ENCODE data around the gene DDX39B. TPM values are rescaled to one million over a fixed set of nuclear protein-coding genes. Genes with fewer than 3 reads are reported as not detected.

The DDX39B gene
- total RNA-seq, 4 donors from 2014 or later, result 107 to 198 (median 144) TPM

GRCh38 chr6:31485055-31485454 lies 56.7 kb downstream of the DDX39B start:
- Histone ChIP-seq H3K9me3 (no peaks in the 10 kb centered on the region), H3K4me3 (no peak overlapping the region), H3K27me3 (no peaks in the 10 kb centered on the region), H3K27ac (no peak overlapping the region), H3K4me1 (no peaks in the 10 kb centered on the region), H3K36me3 (no peaks in the 10 kb centered on the region)
- DNase-seq, result no peak
- intact Hi-C loops (cut with DNase I; ENCODE audit: low total_unique reads) (loop anchor here (2.0 kb wide), 1 partner anchor 98 kb away; no protein-coding TSS in a partner anchor), in situ Hi-C loops (cut with MboI; ENCODE audit: low sequenced_read_pairs in 4 of 4) (no loop called here)
- no peak for ATAC-seq
- no peak for TF ChIP-seq POLR2A (IDR thresholded peaks at IDR 0.05)
- no peak for TF ChIP-seq CTCF (IDR thresholded peaks at IDR 0.05 in 4 of 5, conservative IDR thresholded peaks at IDR 0.05 in 1 of 5)

GRCh38 chr6:31483392-31483791 lies 58.4 kb downstream of the DDX39B start:
- in situ Hi-C loops (cut with MboI; ENCODE audit: low sequenced_read_pairs in 4 of 4) (no loop called here), intact Hi-C loops (cut with DNase I; ENCODE audit: low total_unique reads) (no loop called here)
- H3K4me3 ChIP-seq, result no peak overlapping the region
- no peaks in the 10 kb centered on the region for H3K4me1 ChIP-seq
- no peaks in the 10 kb centered on the region for H3K27me3 ChIP-seq
- TF ChIP-seq POLR2A (IDR thresholded peaks at IDR 0.05) (no peak), CTCF (IDR thresholded peaks at IDR 0.05 in 4 of 5, conservative IDR thresholded peaks at IDR 0.05 in 1 of 5) (no peak)
- no peak for DNase-seq
- H3K36me3 ChIP-seq, result no peaks in the 10 kb centered on the region
- no peak overlapping the region for H3K27ac ChIP-seq
- H3K9me3 ChIP-seq, result no peaks in the 10 kb centered on the region
- no peak for ATAC-seq

- ATAC-seq, result no peak
- no peaks in the 10 kb centered on the region for H3K4me1 ChIP-seq
These were observed 61.2 kb downstream of the DDX39B start for GRCh38 chr6:31480574-31480973.

More at GRCh38 chr6:31480574-31480973, 61.2 kb downstream of the DDX39B start:
- Histone ChIP-seq H3K27me3 (peaks cover 0 to 3% (median 0%) of the 10 kb centered on the region in 3 donors), H3K36me3 (no peaks in the 10 kb centered on the region), H3K4me3 (no peak overlapping the region), H3K27ac (no peak overlapping the region), H3K9me3 (no peaks in the 10 kb centered on the region)
- DNase-seq, result no peak
- TF ChIP-seq POLR2A (IDR thresholded peaks at IDR 0.05), result no peak
- TF ChIP-seq CTCF (IDR thresholded peaks at IDR 0.05 in 4 of 5, conservative IDR thresholded peaks at IDR 0.05 in 1 of 5), result no peak
- intact Hi-C loops (cut with DNase I; ENCODE audit: low total_unique reads), result no loop called here
- in situ Hi-C loops (cut with MboI; ENCODE audit: low sequenced_read_pairs in 4 of 4), result no loop called here

Other genes starting within 250 kb of the DDX39B start
- gene HLA-B, start 184.8 kb downstream of the DDX39B start, total RNA-seq, result 100 to 1,000 TPM; 182 to 300 (median 192) TPM
- gene MICA, start 138.4 kb downstream of the DDX39B start, total RNA-seq, result 1 to 10 TPM in 3 of 4 donors, under 1 TPM in 1; 0.17 to 7.8 (median 5.0) TPM
- 1 to 10 TPM in 1 of 4 donors, under 1 TPM in 3; 0.20 to 1.2 (median 0.50) TPM for gene MICB, start 43.9 kb downstream of the DDX39B start, total RNA-seq
- not detected for gene MCCD1, start 13.0 kb downstream of the DDX39B start, total RNA-seq
- 1 to 10 TPM in 2 of 4 donors, under 1 TPM in 2; 0.46 to 1.8 (median 1.1) TPM for gene ATP6V1G2, start 4.6 kb upstream of the DDX39B start, total RNA-seq
- gene NFKBIL1, start 5.6 kb upstream of the DDX39B start, total RNA-seq, result 10 to 100 TPM; 17.6 to 21.7 (median 20.3) TPM
- not detected for gene LTA, start 30.3 kb upstream of the DDX39B start, total RNA-seq
- under 1 TPM in 2 of 4 donors, not detected in 2; 0.23 to 0.87 TPM for gene TNF, start 33.6 kb upstream of the DDX39B start, total RNA-seq
- gene LTB, start 40.4 kb upstream of the DDX39B start, total RNA-seq, result not detected
- gene LST1, start 44.3 kb upstream of the DDX39B start, total RNA-seq, result 10 to 100 TPM in 1 of 4 donors, 1 to 10 TPM in 2, not detected in 1; 1.6 to 22.3 (median 4.1) TPM
- gene NCR3, start 51.0 kb upstream of the DDX39B start, total RNA-seq, result not detected
- 10 to 100 TPM in 1 of 4 donors, 1 to 10 TPM in 3; 4.3 to 11.0 (median 4.8) TPM for gene AIF1, start 73.2 kb upstream of the DDX39B start, total RNA-seq
- 10 to 100 TPM; 38.9 to 67.7 (median 52.0) TPM for gene PRRC2A, start 78.7 kb upstream of the DDX39B start, total RNA-seq
- 100 to 1,000 TPM; 305 to 509 (median 459) TPM for gene BAG6, start 110.7 kb upstream of the DDX39B start, total RNA-seq
- 1 to 10 TPM; 1.8 to 7.9 (median 2.4) TPM for gene APOM, start 113.9 kb upstream of the DDX39B start, total RNA-seq
- gene C6orf47, start 118.8 kb upstream of the DDX39B start, total RNA-seq, result 10 to 100 TPM; 22.2 to 34.9 (median 26.8) TPM
- 10 to 100 TPM; 17.3 to 29.8 (median 24.5) TPM for gene GPANK1, start 123.0 kb upstream of the DDX39B start, total RNA-seq
- 100 to 1,000 TPM; 185 to 251 (median 226) TPM for gene CSNK2B, start 124.1 kb upstream of the DDX39B start, total RNA-seq
- 1 to 10 TPM in 1 of 4 donors, under 1 TPM in 2, not detected in 1; 0.19 to 2.7 (median 0.60) TPM for gene LY6G5B, start 128.0 kb upstream of the DDX39B start, total RNA-seq
- gene LY6G5C, start 139.1 kb upstream of the DDX39B start, total RNA-seq, result 1 to 10 TPM in 2 of 4 donors, not detected in 2; 1.3 to 3.2 TPM
- gene ABHD16A, start 161.3 kb upstream of the DDX39B start, total RNA-seq, result 10 to 100 TPM; 39.2 to 82.9 (median 57.5) TPM
- gene LY6G6F, start 164.9 kb upstream of the DDX39B start, total RNA-seq, result not detected
- not detected for gene LY6G6D, start 173.3 kb upstream of the DDX39B start, total RNA-seq
- not detected for gene LY6G6C, start 179.7 kb upstream of the DDX39B start, total RNA-seq
- not detected for gene MPIG6B, start 181.4 kb upstream of the DDX39B start, total RNA-seq
- 10 to 100 TPM; 10.6 to 24.2 (median 15.4) TPM for gene DDAH2, start 187.3 kb upstream of the DDX39B start, total RNA-seq
- 10 to 100 TPM; 20.9 to 41.3 (median 26.3) TPM for gene CLIC1, start 194.5 kb upstream of the DDX39B start, total RNA-seq
- gene MSH5, start 198.0 kb upstream of the DDX39B start, total RNA-seq, result 1 to 10 TPM in 3 of 4 donors, under 1 TPM in 1; 0.35 to 7.8 (median 1.6) TPM
- not detected for gene SAPCD1, start 220.7 kb upstream of the DDX39B start, total RNA-seq
- 1 to 10 TPM; 2.0 to 7.8 (median 4.7) TPM for gene VWA7, start 235.3 kb upstream of the DDX39B start, total RNA-seq

Measured in gastrocnemius medialis (tissue), 4 donors.